HL-60 (cell line): ENCODE measurements around the gene STX4.

Source experiments
- GABPA ChIP-seq: IDR thresholded peaks from 2 replicates; pipeline ENCODE4 v1.6.1; 2012; ENCODE audit warnings: low read depth
- POLR2AphosphoS5 ChIP-seq: IDR thresholded peaks from 2 replicates; pipeline ENCODE4 v1.6.1; 2012; ENCODE audit warnings: low read depth
- SPI1 ChIP-seq: IDR thresholded peaks from 2 replicates; pipeline ENCODE4 v1.6.1; 2012; ENCODE audit warnings: low read depth, mild to moderate bottlenecking, borderline replicate concordance
- TF ChIP-seq, protein P1 (sequence below): IDR thresholded peaks from one replicate; pipeline ENCODE4 v1.5.1; 2011; ENCODE audit warnings: low read length, control low read depth, inconsistent platforms; ENCODE audit not compliant: insufficient read depth
- TF ChIP-seq, protein P2 (sequence below): IDR thresholded peaks from 2 replicates; pipeline ENCODE4 v1.6.1; 2012; ENCODE audit warnings: low read depth; ENCODE audit not compliant: insufficient replicate concordance

DNA sequence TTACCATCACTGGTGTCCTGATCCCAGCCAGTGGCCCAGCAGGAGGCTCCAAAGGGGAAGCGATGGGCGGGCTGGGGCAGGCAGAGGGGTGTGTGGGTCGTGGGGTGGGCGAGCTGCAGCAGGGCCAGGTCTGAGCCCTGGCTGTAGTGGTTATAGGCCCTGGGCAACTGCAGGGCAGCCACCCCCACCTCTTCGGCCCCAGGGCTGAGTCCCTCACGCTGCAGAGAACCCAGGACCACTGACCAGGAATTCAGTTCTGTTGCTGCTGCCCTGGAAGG lies 53.2 kb downstream of the STX4 start:
- TF ChIP-seq, protein P1, sequence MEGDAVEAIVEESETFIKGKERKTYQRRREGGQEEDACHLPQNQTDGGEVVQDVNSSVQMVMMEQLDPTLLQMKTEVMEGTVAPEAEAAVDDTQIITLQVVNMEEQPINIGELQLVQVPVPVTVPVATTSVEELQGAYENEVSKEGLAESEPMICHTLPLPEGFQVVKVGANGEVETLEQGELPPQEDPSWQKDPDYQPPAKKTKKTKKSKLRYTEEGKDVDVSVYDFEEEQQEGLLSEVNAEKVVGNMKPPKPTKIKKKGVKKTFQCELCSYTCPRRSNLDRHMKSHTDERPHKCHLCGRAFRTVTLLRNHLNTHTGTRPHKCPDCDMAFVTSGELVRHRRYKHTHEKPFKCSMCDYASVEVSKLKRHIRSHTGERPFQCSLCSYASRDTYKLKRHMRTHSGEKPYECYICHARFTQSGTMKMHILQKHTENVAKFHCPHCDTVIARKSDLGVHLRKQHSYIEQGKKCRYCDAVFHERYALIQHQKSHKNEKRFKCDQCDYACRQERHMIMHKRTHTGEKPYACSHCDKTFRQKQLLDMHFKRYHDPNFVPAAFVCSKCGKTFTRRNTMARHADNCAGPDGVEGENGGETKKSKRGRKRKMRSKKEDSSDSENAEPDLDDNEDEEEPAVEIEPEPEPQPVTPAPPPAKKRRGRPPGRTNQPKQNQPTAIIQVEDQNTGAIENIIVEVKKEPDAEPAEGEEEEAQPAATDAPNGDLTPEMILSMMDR: no peak
- TF ChIP-seq POLR2AphosphoS5: no peak
- TF ChIP-seq, protein P2, sequence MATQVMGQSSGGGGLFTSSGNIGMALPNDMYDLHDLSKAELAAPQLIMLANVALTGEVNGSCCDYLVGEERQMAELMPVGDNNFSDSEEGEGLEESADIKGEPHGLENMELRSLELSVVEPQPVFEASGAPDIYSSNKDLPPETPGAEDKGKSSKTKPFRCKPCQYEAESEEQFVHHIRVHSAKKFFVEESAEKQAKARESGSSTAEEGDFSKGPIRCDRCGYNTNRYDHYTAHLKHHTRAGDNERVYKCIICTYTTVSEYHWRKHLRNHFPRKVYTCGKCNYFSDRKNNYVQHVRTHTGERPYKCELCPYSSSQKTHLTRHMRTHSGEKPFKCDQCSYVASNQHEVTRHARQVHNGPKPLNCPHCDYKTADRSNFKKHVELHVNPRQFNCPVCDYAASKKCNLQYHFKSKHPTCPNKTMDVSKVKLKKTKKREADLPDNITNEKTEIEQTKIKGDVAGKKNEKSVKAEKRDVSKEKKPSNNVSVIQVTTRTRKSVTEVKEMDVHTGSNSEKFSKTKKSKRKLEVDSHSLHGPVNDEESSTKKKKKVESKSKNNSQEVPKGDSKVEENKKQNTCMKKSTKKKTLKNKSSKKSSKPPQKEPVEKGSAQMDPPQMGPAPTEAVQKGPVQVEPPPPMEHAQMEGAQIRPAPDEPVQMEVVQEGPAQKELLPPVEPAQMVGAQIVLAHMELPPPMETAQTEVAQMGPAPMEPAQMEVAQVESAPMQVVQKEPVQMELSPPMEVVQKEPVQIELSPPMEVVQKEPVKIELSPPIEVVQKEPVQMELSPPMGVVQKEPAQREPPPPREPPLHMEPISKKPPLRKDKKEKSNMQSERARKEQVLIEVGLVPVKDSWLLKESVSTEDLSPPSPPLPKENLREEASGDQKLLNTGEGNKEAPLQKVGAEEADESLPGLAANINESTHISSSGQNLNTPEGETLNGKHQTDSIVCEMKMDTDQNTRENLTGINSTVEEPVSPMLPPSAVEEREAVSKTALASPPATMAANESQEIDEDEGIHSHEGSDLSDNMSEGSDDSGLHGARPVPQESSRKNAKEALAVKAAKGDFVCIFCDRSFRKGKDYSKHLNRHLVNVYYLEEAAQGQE: no peak
- TF ChIP-seq SPI1: no peak
- no peak for TF ChIP-seq GABPA
